GM10248 (cell line): ENCODE data around the gene PTPRG.

ENCODE experiments used
- CTCF ChIA-PET: fragments of 300-600 bp; sonication (Branson Sonifier 250); formaldehyde crosslinking; extraction: SDS; loops from one replicate; lab custom pipeline; 2021; ENCODE audit warnings: antibody characterized with exemption; lab: Yijun Ruan, JAX
- POLR2A ChIA-PET: fragments of 350-650 bp; sonication (Branson Sonifier 250); formaldehyde crosslinking; extraction: SDS; loops from one replicate; lab custom pipeline; 2020; ENCODE audit warnings: antibody characterized with exemption; lab: Yijun Ruan, JAX
- DNase-seq: peaks from one replicate; pipeline ENCODE4 v3.0.0; 2012; ENCODE audit errors: extremely low spot score
- CTCF ChIP-seq: IDR thresholded peaks from 2 replicates; pipeline ENCODE4 v1.5.1; 2012; ENCODE audit warnings: mild to moderate bottlenecking, low read depth; ENCODE audit errors: extremely low read depth, missing control alignments, control extremely low read depth

PTPRG gene

DNA sequence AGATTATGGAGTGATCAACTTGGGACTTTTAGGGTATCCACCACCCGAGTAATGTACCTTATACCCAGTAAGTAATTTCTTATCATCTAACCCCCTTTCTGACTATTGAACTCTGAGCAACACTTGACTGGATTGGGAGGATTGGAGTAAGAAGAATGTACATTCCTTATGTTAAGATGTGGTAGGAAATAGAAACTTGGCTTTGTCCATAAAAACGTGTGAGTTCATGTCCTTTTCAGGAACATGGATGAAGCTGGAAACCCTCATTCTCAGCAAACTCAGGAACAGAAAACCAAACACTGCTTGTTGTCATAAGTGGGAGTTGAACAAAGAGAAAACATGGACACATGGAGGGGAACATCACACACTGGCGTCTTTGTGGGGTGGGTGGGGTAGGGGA lies 112.3 kb downstream of the PTPRG start:
- ChIA-PET CTCF (no interaction called here), POLR2A (no interaction called here)
- no peak for TF ChIP-seq CTCF
- no peak for DNase-seq

- no peak for TF ChIP-seq CTCF
- DNase-seq: no peak
- ChIA-PET POLR2A (no interaction called here), CTCF (no interaction called here)
Observed at GRCh38 chr3:61674596-61674995, 113.2 kb downstream of the PTPRG start.

DNA sequence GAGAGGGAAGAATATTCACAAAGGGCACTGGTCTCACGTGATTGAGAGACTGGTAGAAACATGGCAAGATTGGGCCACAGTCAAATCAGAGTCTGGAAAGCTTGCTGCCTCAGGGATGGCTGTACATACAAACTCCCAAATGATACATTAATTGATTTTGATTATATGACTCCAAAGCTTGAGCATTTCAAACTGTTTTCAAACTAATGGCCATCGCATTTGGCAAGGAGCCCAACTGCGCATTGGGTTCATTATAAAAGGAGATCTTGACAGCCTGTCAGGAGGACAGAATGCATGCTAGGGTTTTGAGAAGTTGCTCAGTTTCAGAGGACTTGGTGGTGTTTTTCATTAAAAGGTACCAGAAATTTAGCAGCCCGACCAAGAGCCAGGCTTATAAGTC lies 117.7 kb downstream of the PTPRG start:
- POLR2A ChIA-PET: no interaction called here
- no peak for TF ChIP-seq CTCF
- no peak for DNase-seq
- CTCF ChIA-PET: no interaction called here

DNA sequence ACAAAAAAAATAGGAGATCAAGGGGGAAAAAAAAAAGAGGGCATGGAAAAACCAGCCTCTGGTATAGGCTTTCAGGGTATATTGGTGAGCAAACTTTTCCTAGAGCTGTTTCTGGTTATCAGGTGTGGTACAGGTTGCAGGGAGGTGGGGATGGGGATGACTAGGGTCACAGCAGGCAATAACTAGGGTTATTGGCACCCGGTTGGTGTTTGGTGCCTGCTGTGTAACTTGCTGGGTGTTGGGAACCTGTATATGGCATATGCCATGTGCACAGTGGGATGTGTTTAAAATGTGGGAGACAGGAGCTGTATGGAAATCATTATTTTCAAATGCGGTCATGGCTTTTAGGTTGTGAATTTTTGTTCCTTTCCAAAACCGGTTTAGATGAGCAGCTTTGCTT lies 119.2 kb downstream of the PTPRG start:
- ChIA-PET POLR2A (no interaction called here), CTCF (no interaction called here)
- no peak for TF ChIP-seq CTCF
- DNase-seq: no peak

- no peak for DNase-seq
- TF ChIP-seq CTCF: no peak
- POLR2A ChIA-PET: no interaction called here
- CTCF ChIA-PET: interaction anchor here (1.3 kb wide), 1 partner anchor 82 kb away, joined by 3 read pairs; no protein-coding TSS in a partner anchor
Observed at GRCh38 chr3:61681636-61682035, 120.3 kb downstream of the PTPRG start.

GRCh38 chr3:61682671-61683548 lies 121.5 kb downstream of the PTPRG start:
- ChIA-PET CTCF (interaction anchor here (0.9 to 1.1 kb wide), 2 partner anchors 25 to 38 kb away, joined by 3 read pairs; no protein-coding TSS in a partner anchor), POLR2A (no interaction called here)
- no peak for TF ChIP-seq CTCF
- no peak for DNase-seq
